Islet of Langerhans (tissue), 1 donor: ENCODE results near the gene CD33.

Source experiments
- FAIRE-seq: peaks from one replicate; lab custom pipeline; 2011; peaks lifted over from hg19 to GRCh38; lab: Jason Lieb, UNC

The CD33 gene

DNA sequence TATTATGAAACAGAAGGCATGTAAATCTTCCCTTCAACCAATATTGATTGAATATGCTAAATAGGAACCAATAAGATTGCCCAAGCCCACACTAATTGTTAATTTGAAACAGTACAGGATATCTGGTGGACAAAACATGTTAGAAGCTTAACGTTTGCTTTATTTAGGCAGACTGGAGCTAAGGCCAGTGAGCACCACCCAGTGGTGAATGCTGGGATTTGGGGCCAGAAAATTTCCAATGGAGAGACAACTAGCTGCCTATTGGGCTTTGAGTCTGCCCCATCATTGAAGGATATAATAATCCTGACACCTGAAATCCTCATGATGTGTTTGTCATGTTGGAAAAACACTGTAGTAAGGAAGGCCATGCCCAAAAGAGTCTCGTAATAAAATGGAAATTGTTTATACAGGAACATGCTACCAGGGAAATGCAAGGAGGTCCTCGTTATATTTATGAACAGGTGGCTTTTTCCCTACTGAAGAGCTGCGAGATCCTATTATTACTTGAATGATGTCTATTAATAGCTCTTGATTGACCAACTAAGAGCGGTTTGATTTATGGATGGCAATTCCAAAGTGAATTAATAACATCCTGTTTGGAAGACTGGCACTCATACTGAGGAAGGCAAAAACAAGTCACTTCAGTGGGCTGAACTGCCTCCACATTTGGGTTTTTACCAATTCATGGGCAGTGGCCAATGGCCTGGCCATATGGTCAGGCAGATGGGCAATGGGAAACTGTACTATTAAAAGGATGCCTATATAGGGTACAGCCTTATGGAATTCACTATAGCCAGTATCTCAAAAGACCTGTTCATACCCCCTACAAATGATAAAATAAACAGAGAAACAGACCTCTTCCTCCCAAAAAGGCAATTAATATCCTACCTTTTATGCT, 34.7 kb downstream of the CD33 start:
- FAIRE-seq = no peak

DNA sequence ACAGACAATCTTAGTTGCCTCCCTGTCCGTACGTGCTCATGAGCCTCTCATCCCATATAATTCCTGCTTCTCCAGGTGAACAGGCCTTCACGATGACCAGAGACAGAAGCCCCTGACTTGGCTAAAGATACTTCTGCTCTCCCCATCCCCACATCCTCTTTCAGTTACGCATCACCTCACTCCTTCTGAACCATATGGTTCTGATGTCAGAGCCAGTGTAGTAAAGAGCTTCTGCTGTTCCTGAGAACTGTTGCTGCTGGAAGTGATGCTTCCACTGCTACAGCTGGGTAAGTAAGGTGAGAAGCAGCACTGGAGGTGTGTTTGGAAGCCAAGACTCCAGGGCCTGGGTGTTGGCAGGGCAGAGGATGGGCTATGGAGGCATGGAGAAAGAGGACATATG, 38.9 kb downstream of the CD33 start:
- no peak for FAIRE-seq

DNA sequence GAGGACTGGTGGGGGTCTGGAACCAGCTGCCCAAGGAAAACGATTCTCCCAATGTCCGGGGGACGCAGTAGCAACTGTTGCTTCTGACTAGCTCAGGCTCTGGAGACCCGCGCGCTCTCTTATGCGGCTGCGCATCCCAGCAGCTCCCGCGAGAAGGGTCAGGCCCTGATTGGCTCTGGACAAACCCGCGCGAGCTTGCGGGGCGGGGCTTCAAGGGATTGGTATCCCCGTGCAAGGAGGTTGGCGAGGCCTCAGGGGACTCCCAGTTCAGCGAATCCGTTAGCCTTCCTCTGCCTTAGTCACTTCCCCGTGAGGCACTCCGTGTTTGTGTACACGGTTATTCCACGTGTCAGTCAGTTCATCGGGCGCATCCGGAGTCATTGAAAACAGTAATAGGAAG, 46.2 kb downstream of the CD33 start:
- FAIRE-seq = no peak

DNA sequence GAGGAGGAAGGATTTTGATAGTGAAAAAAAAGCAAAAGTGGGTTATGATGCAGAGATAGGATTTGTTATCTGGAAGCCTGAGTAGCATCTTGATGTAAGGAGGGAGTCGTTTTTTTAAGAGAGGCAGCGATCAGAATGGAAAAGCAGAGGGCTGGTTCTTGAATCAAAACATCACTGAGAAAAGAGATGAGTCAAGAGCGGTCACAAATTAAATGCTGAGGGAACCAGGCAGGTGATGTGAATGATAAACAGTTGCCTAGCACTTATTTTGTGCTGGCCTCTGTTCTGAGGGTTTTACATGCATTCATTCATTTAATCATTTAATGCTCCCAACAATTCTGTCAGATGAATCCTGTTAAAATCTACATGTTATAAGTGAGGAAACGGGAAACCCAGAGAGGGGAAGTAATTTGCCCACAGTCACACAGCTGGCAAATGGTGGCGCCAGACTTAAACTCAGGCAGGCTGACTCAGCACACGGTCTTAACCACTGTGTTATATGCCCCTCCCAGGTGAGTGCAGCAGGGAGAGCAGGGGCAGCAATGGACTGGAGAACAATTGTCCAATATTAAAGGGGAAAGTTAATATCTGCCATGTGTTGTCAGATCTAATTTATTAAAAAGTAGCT, 47.4 kb downstream of the CD33 start:
- no peak for FAIRE-seq

DNA sequence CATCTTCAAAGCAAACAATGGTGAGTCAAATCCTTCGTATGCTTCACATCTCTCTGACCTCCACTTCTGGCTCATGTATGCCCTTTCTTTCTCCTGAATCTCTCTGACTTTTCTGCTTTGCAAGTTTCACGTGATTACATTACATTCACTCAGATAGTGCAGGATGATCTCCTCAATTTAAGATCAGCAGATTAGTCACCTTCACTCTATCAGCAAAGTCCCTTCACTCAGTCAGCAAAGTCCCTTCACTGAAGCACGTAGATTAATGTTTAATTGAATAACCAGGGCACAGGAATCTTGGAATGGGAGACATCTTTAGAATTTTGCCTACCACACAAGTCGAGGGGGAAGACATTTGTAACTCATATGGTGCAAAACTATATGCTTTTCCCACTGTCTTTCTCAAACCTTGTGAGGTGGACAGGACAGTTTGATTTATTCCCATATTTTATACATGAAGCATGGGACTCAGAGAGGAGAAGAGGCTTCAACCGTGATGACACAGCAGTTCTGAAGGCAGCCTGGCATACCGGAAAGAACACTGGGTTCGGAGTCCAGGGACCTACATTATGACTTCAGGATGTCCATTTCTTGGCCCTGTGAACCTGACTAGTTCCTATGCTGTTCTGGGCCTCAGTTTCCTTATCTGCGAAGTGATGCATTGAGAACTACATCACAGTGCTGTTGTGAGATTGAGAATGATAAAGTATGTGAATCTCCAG, 49.3 kb downstream of the CD33 start:
- FAIRE-seq = no peak

DNA sequence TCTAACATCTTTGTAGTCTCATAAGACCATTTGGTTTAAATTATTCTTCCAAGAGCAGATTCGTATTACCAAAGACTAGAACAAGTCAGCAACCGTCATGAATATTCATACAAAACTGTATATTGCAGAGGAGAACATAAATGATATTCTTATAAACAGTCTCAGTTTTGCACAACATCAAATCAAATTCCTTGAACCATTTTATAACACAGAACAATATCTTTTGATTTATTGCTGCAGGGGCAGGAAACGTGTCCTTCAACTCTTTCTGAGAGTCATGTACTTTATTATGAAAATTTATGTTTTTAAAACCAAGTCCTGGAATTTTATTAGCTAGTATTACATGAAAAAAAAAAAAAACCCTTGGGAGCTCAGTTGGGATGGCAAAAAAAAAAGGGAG, 52.2 kb downstream of the CD33 start:
- FAIRE-seq = no peak

DNA sequence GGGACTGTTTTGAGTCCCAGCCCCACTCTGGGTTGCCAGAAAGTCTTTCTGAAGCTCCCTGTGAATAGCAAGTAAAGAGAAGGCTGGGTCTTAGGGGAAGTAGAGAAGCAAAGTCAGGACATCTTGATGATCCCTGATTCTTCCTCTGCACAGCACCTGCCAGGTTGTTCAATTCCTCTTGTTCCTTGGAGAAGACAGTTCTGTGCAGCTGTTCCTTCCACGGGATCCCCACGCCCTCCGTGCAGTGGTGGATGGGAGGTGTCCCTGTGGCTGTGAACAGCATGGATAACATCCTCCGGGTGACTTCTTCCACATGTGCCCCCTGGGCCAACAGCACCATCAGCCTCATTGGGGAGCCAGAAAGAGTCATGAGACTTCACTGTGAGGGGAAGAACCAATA, 57.5 kb downstream of the CD33 start:
- FAIRE-seq = no peak

DNA sequence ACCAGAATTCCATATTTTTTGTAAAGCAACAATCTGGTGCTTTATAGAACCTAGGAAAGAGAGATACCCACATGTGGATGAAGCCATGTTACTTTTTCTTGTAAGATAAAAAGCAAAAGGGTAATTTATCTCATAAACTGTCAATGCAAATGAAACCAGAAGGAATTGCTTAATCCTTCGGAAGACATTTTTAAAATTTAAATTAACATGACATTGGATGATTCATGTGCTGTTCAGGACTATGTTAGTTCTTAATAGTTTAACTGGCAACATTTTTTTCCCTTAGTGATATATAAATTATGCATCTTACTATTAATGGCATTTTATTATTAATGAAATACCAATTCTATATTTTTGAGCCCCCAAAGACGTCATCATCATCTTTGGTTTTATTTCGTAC, 60.8 kb downstream of the CD33 start:
- no peak for FAIRE-seq
